C1 segment of cervical spinal cord (tissue), 14 donors: ENCODE measurements around the gene GSDMA.

Source experiments
- DNase-seq, 14 donors: peaks; one replicate each; lab custom pipeline; 2025; lab: John Stamatoyannopoulos, UW

The GSDMA gene

GRCh38 chr17:39960524-39961041 lies 2.2 kb upstream of the GSDMA start:
- DNase-seq: no peak

DNA sequence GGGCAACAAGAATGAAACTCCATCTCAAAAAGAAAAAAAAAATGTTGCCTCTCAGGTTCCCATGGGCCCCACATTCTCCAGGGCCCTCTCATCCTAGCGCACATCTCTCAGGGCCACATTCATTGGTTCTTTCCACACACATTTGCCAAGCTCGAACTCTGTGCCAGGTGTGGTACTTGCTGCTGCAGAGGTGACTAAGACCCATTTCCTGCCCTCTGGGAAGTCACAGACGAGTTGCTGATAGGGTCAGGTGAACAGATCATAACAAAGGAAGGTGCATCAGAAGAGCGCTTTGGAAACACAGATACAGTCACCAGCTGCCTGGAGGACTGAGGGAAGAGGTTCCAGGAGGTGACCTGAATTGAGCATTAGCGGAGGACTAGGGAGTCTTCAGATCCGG lies 1.0 kb downstream of the GSDMA start:
- no peak for DNase-seq

GRCh38 chr17:39965017-39965699 lies 2.4 kb downstream of the GSDMA start:
- DNase-seq: no peak

GRCh38 chr17:39966771-39967170 lies 4.0 kb downstream of the GSDMA start:
- no peak for DNase-seq

GRCh38 chr17:39968761-39969160 lies 6.0 kb downstream of the GSDMA start:
- DNase-seq: no peak

GRCh38 chr17:39969375-39969774 lies 6.6 kb downstream of the GSDMA start:
- no peak for DNase-seq

GRCh38 chr17:39970157-39970692 lies 7.4 kb downstream of the GSDMA start:
- DNase-seq: no peak

DNA sequence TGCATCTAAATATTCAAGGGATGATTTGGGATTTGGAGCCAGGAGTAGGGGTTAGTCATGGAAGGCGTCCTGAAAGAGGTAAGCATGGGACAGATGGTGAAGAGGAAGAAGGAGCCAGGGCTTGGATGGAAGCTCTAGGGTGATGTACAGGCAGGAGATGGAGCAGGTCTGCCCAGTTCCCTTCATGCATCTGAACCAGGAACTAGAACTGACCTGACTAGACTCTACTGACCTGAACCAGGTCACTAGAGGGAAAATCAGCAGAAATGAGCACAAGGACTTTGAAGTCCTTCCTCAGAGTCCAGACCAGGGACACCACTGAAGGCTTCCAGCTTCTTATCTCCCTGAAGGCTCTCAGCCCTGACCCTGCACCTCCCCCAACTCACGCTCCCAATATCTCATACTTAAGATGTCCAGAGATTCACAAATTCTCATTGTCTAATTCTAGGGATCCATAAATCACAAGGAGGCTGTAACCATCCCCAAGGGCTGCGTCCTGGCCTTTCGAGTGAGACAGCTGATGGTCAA lies 8.3 kb downstream of the GSDMA start:
- DNase-seq: no peak

DNA sequence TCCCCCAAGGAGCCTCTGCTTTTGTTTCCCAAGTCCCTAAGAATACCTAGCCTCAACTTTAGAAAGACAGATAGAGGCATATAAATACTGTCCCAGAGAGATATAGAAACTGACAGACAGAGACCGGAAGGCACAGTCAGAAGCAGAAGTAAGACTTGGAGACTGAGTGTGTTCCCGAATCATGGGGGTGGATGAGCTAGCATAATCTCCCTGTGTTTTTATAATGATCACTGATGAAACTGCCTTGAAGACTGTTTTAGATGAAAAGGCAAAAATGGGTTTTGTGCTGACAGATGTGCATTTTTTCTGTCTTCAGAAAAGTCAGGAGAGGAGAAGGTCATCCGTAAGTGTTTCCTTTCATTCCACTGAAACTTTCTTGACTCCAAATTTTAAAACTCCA lies 9.5 kb downstream of the GSDMA start:
- no peak for DNase-seq

DNA sequence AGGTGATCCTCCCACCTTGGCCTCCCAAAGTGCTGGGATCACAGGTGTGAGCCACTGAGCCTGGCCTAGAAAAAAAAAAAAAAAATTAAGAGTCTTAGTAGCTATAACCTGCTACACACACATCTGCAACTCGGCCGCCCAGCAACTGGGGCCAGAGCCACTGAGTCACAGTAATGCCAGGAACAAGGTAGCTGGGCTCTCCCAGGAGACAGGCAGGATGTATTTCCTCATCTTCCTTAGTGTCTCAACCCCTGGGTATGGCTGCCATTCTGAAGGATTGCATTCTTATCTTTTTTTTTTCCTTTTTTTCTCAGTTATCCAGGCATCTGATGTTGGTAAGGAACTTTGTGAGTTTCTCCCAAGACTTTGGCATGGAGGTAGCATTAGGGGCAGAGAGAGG lies 10.7 kb downstream of the GSDMA start:
- no peak for DNase-seq

DNA sequence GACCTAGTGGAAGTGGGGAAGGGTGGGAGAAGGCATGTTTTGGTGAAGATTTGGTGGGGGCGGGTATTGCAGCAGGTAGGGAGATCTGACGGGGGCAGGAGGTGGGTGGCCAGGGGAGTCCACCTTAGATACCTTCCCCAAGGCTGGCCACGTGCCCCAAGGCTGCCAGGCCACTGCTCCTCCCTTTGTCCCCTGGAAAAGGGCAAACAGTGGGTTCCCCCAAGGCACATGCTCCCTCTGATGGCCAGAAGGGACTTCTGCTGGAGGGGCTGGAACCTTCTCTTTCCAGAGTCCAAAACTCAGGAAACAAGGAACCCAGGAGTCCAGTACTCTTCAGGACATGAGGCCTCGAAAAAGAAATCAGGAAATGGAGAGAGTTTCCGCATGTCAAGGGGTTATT lies 11.6 kb downstream of the GSDMA start:
- DNase-seq: no peak

GRCh38 chr17:39975801-39976200 lies 13.0 kb downstream of the GSDMA start:
- no peak for DNase-seq

DNA sequence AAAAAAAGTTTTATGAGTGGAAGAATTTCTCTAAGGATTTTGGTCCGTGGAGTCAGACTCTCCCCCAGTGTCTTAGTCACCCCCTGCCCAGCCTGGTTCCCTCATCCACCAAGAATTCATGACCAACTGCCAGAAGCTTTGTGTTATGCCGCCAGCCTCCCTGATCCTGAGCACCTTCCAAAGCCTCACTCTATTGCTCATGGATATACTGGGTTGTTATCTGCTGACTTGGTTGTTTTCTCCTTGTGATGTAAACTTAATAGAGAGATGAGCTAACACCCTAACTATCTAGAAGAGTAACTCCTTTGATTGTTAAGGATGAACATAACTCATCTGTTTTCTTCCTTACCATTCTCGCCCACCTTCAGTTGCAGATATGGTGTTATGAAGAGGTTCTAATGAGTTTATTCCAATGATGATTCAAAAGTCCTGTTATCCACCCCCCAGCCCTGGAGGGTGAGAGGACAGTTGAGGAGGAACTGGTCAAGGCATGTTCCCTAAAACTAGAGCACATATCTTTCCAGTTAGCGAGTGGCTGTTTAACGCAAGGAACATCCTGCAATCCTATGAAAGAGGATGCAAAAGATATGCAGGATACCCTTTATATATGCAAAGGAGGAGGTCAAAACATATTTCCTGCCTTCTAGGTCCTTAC lies 16.3 kb downstream of the GSDMA start:
- DNase-seq: no peak

DNA sequence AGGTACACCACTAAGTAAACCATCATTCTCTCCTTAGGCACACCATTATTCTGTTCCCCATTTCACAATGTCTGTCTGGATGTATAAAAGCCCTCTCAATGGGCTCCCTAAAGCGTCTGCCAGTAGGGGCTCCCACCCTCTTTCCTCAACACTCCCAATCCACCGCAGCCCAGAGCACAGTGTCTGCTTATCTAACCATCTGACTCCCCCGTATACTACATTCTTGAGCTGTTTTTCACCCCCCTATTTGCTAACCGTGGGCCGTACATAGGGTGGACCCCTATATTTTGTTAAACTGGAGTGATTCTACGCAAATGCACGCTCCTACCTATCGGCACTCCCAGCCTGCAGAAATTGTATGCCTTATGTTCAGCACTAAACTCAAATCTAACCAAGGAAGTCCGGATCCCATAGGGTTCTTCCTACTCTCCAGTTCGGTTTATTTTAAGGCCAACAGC lies 17.1 kb downstream of the GSDMA start:
- DNase-seq: peak in 1 of 14 donors; percentile 38

GRCh38 chr17:39980351-39981206 lies 17.8 kb downstream of the GSDMA start, which contains the start of gene PSMD3:
Gene PSMD3, plus strand, starts transcription at chr17:39980807. Its CDS starts 164 bp downstream, at chr17:39980971.
- DNase-seq: peak; percentile 78 to 100 (median 96)

DNA sequence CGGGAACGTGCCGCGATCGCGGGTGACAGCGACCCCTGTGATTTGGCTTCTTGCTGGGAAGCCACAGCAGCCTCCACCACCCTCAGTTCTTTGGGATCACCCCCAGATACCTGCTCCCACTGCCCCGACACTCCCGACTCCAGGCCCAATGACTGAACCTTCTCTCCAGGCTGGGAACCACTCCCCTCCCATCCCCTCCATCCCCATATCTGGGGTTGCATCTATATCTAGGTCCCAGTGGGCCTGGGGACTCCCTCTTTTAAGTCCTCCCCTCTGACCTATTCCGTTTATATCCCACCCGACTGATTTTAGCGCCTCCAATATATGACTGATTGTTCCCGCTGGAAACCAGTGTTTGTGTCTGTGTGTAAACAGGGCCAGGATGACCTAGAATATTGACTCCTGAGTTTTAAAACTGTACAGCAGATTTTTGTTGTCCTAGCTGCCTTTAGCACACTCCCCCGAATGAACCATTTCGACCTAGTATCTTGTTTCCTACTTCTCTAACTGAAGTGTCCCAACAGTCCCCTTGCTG lies 18.5 kb downstream of the GSDMA start:
- no peak for DNase-seq

DNA sequence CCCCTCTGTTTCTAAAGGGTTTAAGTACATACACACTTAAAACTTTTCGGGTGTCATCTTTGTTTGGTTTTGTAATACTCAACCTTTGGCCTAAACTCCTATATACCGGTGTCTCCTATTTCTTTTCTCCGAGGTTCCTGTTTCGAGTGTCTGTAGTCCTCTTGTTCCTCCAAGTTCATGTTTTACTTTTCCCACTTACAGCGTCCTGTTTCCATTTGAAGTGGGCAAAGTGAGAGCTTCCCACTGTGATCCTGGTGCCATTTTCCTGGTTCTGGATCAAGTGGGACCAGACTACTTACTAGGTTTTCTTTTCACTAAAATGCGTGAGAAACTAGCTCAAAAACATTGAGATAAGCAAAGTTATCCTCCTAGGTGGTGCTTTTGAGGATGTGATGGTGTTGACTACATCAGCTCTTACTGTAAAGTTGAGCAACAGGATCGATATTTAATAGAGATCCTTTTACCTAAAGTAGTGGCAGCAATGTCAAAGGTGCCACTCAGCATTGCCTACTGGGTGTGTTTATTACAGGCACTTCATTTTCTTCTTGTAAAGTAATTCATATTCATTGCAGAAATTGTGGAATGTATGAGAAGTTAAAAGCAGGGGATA lies 19.1 kb downstream of the GSDMA start:
- no peak for DNase-seq

DNA sequence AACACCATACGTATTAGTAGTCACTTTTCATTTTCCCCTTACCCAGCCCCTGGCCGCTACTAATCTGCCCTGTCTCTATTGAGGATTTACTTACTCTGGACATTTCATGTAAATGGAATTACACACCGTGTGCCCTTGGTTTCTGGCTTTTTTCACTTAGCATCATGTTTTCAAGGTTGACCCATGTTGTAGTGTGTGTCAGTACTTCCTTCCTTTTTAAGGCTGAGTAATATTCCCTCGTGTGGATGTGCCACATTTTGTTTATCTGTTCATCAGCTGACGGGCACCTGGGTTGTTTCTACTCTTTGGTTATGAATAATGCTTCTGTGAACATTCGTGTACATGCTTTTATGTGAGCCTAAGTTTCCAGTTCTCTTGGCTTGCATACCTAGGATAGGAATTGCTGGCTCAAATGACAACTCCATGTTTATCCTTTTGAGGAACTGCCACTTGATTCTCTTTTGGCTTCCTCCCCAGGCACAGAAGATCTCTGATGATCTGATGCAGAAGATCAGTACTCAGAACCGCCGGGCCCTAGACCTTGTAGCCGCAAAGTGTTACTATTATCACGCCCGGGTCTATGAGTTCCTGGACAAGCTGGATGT lies 25.5 kb downstream of the GSDMA start:
- DNase-seq: no peak

GRCh38 chr17:39994448-39994847 lies 31.6 kb downstream of the GSDMA start:
- DNase-seq: no peak

- DNase-seq: no peak
Observed at GRCh38 chr17:39995438-39995837, 32.6 kb downstream of the GSDMA start.
